PC-3 (cell line): ENCODE results near the gene BARX1. TPM values are rescaled to one million over a fixed set of nuclear protein-coding genes. Genes with fewer than 3 reads are reported as not detected.

Experiments
- ATAC-seq: fragments of 200-7000 bp; cut with Tn5 transposase; 2 replicates; pipeline ENCODE4 v1.9.1; 2020; ENCODE audit warnings: mild to moderate bottlenecking, moderate library complexity
- BruUV-seq: library from RNA; stranded (reverse); fragments of 400-500 nt; replicated peaks from 2 replicates; lab custom pipeline; 2021; lab: Mats Ljungman, UMichigan
- CTCF ChIA-PET: fragments of 300-600 bp; sonication (Branson Sonifier 250); formaldehyde crosslinking; loops from one replicate; lab custom pipeline; 2022; ENCODE audit warnings: antibody characterized with exemption; lab: Charles Lee
- POLR2A ChIA-PET: fragments of 300-600 bp; sonication (Branson Sonifier 250); formaldehyde crosslinking; loops from one replicate; lab custom pipeline; 2022; ENCODE audit warnings: antibody characterized with exemption; ENCODE audit not compliant: unreplicated experiment; lab: Charles Lee
- DNase-seq: peaks from one replicate; pipeline ENCODE4 v3.0.0-alpha.2; 2015
- H2AFZ ChIP-seq: fragments of 300-600 bp; sonication (generic); 2 replicates; pipeline ENCODE4 v1.6.0; 2016; ENCODE audit warnings: antibody characterized with exemption, low read length
- H3F3A ChIP-seq: fragments of 300-600 bp; sonication (generic); one replicate; pipeline ENCODE4 v1.6.0; 2017; ENCODE audit warnings: antibody characterized with exemption, low read length, control low read depth, mild to moderate bottlenecking; ENCODE audit not compliant: unreplicated experiment
- H3K27ac ChIP-seq: fragments of 300-600 bp; sonication (generic); 2 replicates; pipeline ENCODE4 v1.5.1; 2016; ENCODE audit warnings: mild to moderate bottlenecking, low read length
- H3K27me3 ChIP-seq: fragments of 300-600 bp; sonication (generic); 2 replicates; pipeline ENCODE4 v1.6.1; 2016; ENCODE audit warnings: low read length, mixed read lengths
- H3K36me3 ChIP-seq: fragments of 300-600 bp; sonication (generic); 2 replicates; pipeline ENCODE4 v1.6.1; 2016; ENCODE audit warnings: low read depth, mixed run types, low read length, mixed read lengths
- H3K4me1 ChIP-seq: fragments of 300-600 bp; sonication (generic); 2 replicates; pipeline ENCODE4 v1.5.1; 2016; ENCODE audit warnings: low read length; ENCODE audit not compliant: insufficient read depth
- H3K4me2 ChIP-seq: fragments of 300-600 bp; sonication (generic); 2 replicates; pipeline ENCODE4 v1.6.0; 2016; ENCODE audit warnings: low read length
- H3K4me3 ChIP-seq: fragments of 300-600 bp; sonication (generic); 2 replicates; pipeline ENCODE4 v1.5.1; 2016; ENCODE audit warnings: mild to moderate bottlenecking, low read length, mixed read lengths
- H3K79me2 ChIP-seq: fragments of 300-600 bp; sonication (generic); 2 replicates; pipeline ENCODE4 v1.6.1; 2017; ENCODE audit warnings: low read length, mixed read lengths
- H3K9ac ChIP-seq: fragments of 300-600 bp; sonication (generic); 2 replicates; pipeline ENCODE4 v1.6.0; 2016; ENCODE audit warnings: mild to moderate bottlenecking, low read length
- H3K9me2 ChIP-seq: fragments of 300-600 bp; sonication (generic); replicated peaks from 2 replicates; pipeline ENCODE4 v1.6.1; 2016; ENCODE audit warnings: mixed run types, low read length, mixed read lengths
- H3K9me3 ChIP-seq: fragments of 300-600 bp; sonication (generic); 2 replicates; pipeline ENCODE4 v1.6.1; 2016; ENCODE audit warnings: low read length, mixed read lengths
- H4K20me1 ChIP-seq: fragments of 300-600 bp; sonication (generic); 2 replicates; pipeline ENCODE4 v1.6.1; 2016; ENCODE audit warnings: low read length, mixed read lengths
- CTCF ChIP-seq: fragments of 300-600 bp; sonication (generic); conservative IDR thresholded peaks from 2 replicates; pipeline ENCODE4 v1.5.1; 2017; ENCODE audit warnings: antibody characterized with exemption, low read depth, mild to moderate bottlenecking, low read length
- EZH2 ChIP-seq: fragments of 300-600 bp; sonication (generic); IDR thresholded peaks from one replicate; pipeline ENCODE4 v1.6.1; 2017; ENCODE audit warnings: antibody characterized with exemption, mild to moderate bottlenecking, low read length; ENCODE audit not compliant: unreplicated experiment
- EZH2phosphoT487 ChIP-seq: fragments of 300-600 bp; sonication (generic); IDR thresholded peaks from 2 replicates; pipeline ENCODE4 v1.6.1; 2018; ENCODE audit warnings: mild to moderate bottlenecking, antibody characterized with exemption, low read length, borderline replicate concordance
- intact Hi-C: fragments of 100-400 bp; cut with micrococcal nuclease; formaldehyde crosslinking; loops from 2 replicates; pipeline ENCODE4 v1.9.0; 2023
- total RNA-seq: library from RNA; depleted of rRNA; stranded (reverse); fragments of >200 nt; gene quantifications from 2 replicates; pipeline ENCODE4 v1.2.3, GENCODE V29; 2014

BARX1 gene
- total RNA-seq, 1 experiment from 2014 or later = not detected

- no peaks in the 10 kb centered on the region for H3F3A ChIP-seq
- DNase-seq (no peak), ATAC-seq (no peak)
- H3K4me1 ChIP-seq = peaks cover 3% of the 10 kb centered on the region; the same call in 1 of the 2 replicates
- no peaks in the 10 kb centered on the region for H3K9me3 ChIP-seq
- H3K9me2 ChIP-seq = no peaks in the 10 kb centered on the region
- intact Hi-C loops = no loop called here
- peaks cover 18% of the 10 kb centered on the region for H3K27me3 ChIP-seq
- ChIA-PET POLR2A (no interaction called here), CTCF (no interaction called here)
- H3K9ac ChIP-seq = no peak overlapping the region
- no peak overlapping the region for H3K4me3 ChIP-seq
- H3K27ac ChIP-seq = no peak overlapping the region
- H3K4me2 ChIP-seq = no peak overlapping the region
- BruUV-seq = no TSS peak
- H2AFZ ChIP-seq = no peak overlapping the region
- no peaks in the 10 kb centered on the region for H3K36me3 ChIP-seq
- TF ChIP-seq EZH2 (no peak), CTCF (no peak), EZH2phosphoT487 (no peak)
- no peaks in the 10 kb centered on the region for H4K20me1 ChIP-seq
- H3K79me2 ChIP-seq = no peaks in the 10 kb centered on the region
These were observed 1.4 kb downstream of the BARX1 start for GRCh38 chr9:93953496-93954433.

- no peaks in the 10 kb centered on the region for H3F3A ChIP-seq
- CTCF ChIA-PET = no interaction called here
- peaks cover 3% of the 10 kb centered on the region; the same call in 1 of the 2 replicates for H3K4me1 ChIP-seq
- ATAC-seq = no peak
- no peak overlapping the region for H3K4me3 ChIP-seq
- DNase-seq = no peak
- no peaks in the 10 kb centered on the region for H3K36me3 ChIP-seq
- peaks cover 18% of the 10 kb centered on the region for H3K27me3 ChIP-seq
- intact Hi-C loops = no loop called here
- H3K9me2 ChIP-seq = no peaks in the 10 kb centered on the region
- no peak overlapping the region for H2AFZ ChIP-seq
- no peak overlapping the region for H3K9ac ChIP-seq
- H4K20me1 ChIP-seq = no peaks in the 10 kb centered on the region
- H3K9me3 ChIP-seq = no peaks in the 10 kb centered on the region
- TF ChIP-seq CTCF (no peak), EZH2 (no peak), EZH2phosphoT487 (no peak)
- BruUV-seq = no TSS peak
- POLR2A ChIA-PET = no interaction called here
- H3K79me2 ChIP-seq = no peaks in the 10 kb centered on the region
- no peak overlapping the region for H3K27ac ChIP-seq
- no peak overlapping the region for H3K4me2 ChIP-seq
These were observed 2.2 kb downstream of the BARX1 start for GRCh38 chr9:93952784-93953495.
